ENCODE data around the gene DNAH6. TPM values are rescaled to one million over a fixed set of nuclear protein-coding genes. Genes with fewer than 3 reads are reported as not detected.

DNAH6 gene
- total RNA-seq, 4 donors from 2014 or later = 1.00 to 2.9 (median 2.1) TPM

DNA sequence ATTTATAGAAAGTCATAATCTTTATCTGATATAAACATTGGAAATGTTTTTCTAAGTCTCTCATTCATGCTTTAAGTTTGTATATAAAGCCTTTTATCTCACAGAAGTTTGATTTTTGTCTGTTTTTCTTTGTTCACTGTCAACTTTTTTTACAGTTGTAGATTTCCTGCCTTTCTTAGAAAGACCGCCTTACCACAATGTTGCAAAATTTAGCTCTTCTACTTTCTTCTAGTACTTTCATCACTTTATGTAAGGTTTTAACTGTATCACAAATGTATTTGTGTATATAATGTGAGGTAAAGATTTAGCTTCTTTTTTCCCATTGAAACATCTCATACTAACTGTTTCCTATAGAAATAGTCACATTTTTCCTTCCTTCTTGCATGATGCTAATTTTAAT is 136.1 kb downstream of the DNAH6 start:
- Histone ChIP-seq H3K4me1 (no peaks in the 10 kb centered on the region), H3K36me3 (no peaks in the 10 kb centered on the region), H3K4me3 (no peak overlapping the region), H3K27me3 (no peaks in the 10 kb centered on the region), H3K9me3 (no peaks in the 10 kb centered on the region), H3K27ac (no peak overlapping the region)
- intact Hi-C loops (cut with DNase I; ENCODE audit: low total_unique reads) = no loop called here
- no peak for TF ChIP-seq POLR2A (IDR thresholded peaks at IDR 0.05)
- TF ChIP-seq, protein P1, sequence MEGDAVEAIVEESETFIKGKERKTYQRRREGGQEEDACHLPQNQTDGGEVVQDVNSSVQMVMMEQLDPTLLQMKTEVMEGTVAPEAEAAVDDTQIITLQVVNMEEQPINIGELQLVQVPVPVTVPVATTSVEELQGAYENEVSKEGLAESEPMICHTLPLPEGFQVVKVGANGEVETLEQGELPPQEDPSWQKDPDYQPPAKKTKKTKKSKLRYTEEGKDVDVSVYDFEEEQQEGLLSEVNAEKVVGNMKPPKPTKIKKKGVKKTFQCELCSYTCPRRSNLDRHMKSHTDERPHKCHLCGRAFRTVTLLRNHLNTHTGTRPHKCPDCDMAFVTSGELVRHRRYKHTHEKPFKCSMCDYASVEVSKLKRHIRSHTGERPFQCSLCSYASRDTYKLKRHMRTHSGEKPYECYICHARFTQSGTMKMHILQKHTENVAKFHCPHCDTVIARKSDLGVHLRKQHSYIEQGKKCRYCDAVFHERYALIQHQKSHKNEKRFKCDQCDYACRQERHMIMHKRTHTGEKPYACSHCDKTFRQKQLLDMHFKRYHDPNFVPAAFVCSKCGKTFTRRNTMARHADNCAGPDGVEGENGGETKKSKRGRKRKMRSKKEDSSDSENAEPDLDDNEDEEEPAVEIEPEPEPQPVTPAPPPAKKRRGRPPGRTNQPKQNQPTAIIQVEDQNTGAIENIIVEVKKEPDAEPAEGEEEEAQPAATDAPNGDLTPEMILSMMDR (IDR thresholded peaks at IDR 0.05) = no peak
- no peak for TF ChIP-seq POLR2AphosphoS5 (IDR thresholded peaks at IDR 0.05)
- no peak for TF ChIP-seq EP300 (IDR thresholded peaks at IDR 0.05; ENCODE audit: low read depth)
- WGBS, 2 donors (ENCODE audit: low coverage in 1 of 2) = 91 to 93% methylated on average over 1 of the region's 1 CpG
- in situ Hi-C loops (cut with MboI; ENCODE audit: low pct_ligation_motif_present in 1 of 4, low pct_unique_long_range_greater_than_20kb in 1 of 4, low sequenced_read_pairs in 3 of 4) = no loop called here
- DNase-seq = no peak

DNA sequence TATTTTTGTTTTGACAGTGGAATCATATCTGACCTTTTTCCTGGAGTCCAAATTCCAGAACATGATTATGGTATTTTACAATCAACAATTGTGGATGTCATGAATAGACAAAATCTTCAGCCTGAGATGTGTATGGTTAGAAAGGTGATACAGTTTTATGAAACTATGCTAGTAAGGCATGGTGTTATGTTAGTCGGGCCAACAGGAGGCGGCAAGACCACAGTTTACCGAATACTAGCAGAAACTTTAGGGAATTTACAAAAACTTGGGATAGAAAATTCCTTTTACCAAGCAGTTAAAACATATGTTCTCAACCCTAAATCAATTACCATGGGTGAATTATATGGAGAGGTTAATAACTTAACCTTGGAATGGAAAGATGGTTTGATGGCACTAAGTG is 137.0 kb downstream of the DNAH6 start:
- H3K27me3 ChIP-seq = no peaks in the 10 kb centered on the region
- H3K4me3 ChIP-seq = no peak overlapping the region
- intact Hi-C loops (cut with DNase I; ENCODE audit: low total_unique reads) = no loop called here
- no peaks in the 10 kb centered on the region for H3K4me1 ChIP-seq
- in situ Hi-C loops (cut with MboI; ENCODE audit: low pct_ligation_motif_present in 1 of 4, low pct_unique_long_range_greater_than_20kb in 1 of 4, low sequenced_read_pairs in 3 of 4) = no loop called here
- H3K36me3 ChIP-seq = no peaks in the 10 kb centered on the region
- 91% methylated on average over 3 of the region's 3 CpGs; no CpG with 5 or more reads in 1 of the 2 donors for WGBS, 2 donors (ENCODE audit: low coverage in 1 of 2)
- H3K9me3 ChIP-seq = no peaks in the 10 kb centered on the region
- DNase-seq = no peak
- TF ChIP-seq POLR2A (IDR thresholded peaks at IDR 0.05) = no peak
- TF ChIP-seq POLR2AphosphoS5 (IDR thresholded peaks at IDR 0.05) = no peak
- TF ChIP-seq, protein P1 (IDR thresholded peaks at IDR 0.05) = no peak
- TF ChIP-seq EP300 (IDR thresholded peaks at IDR 0.05; ENCODE audit: low read depth) = no peak
- no peak overlapping the region for H3K27ac ChIP-seq

DNA sequence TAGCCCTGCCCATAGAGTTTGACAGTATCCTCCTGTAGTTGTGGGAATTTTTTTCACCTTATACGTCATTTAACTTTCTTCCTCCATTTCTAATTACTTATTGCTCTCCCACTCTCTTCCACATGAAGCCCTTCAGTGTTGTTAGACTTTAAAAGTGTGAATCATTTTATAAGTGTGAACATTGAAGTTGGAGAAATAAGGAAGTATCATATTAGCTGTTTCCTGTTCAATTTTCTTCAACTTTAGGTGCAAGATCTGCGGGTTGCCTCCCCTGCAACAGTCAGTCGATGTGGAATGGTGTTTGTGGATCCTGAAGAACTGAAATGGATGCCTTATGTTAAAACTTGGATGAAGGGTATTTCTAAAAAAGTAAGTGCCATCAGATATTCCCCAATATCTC is 138.1 kb downstream of the DNAH6 start:
- DNase-seq = no peak
- Histone ChIP-seq H3K4me3 (no peak overlapping the region), H3K9me3 (no peaks in the 10 kb centered on the region), H3K4me1 (no peaks in the 10 kb centered on the region), H3K36me3 (no peaks in the 10 kb centered on the region), H3K27ac (no peak overlapping the region), H3K27me3 (no peaks in the 10 kb centered on the region)
- intact Hi-C loops (cut with DNase I; ENCODE audit: low total_unique reads) = no loop called here
- in situ Hi-C loops (cut with MboI; ENCODE audit: low pct_ligation_motif_present in 1 of 4, low pct_unique_long_range_greater_than_20kb in 1 of 4, low sequenced_read_pairs in 3 of 4) = no loop called here
- no peak for TF ChIP-seq POLR2A (IDR thresholded peaks at IDR 0.05)
- no peak for TF ChIP-seq POLR2AphosphoS5 (IDR thresholded peaks at IDR 0.05)
- no peak for TF ChIP-seq EP300 (IDR thresholded peaks at IDR 0.05; ENCODE audit: low read depth)
- WGBS, 2 donors (ENCODE audit: low coverage in 1 of 2) = 75 to 82% methylated on average over 1 to 3 of the region's 3 CpGs

DNA sequence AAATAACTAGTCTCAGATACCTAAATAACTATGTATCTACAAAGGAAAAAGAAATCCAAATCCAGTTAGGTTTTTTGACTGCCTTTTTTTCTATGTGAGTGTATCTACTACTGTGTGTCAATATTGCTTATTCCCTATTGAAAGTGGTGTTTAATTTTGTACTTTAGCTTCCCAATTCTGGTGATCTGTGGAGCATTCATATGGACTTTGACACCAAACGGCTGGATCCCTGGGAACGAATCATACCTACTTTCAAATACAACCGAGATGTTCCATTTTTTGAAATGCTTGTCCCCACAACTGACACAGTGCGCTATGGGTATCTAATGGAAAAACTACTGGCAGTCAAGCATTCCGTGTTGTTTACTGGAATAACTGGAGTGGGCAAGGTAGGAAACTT is 152.8 kb downstream of the DNAH6 start:
- intact Hi-C loops (cut with DNase I; ENCODE audit: low total_unique reads) = no loop called here
- Histone ChIP-seq H3K4me1 (no peaks in the 10 kb centered on the region), H3K4me3 (no peak overlapping the region), H3K9me3 (no peaks in the 10 kb centered on the region), H3K27ac (no peak overlapping the region), H3K36me3 (no peaks in the 10 kb centered on the region), H3K27me3 (no peaks in the 10 kb centered on the region)
- no peak for DNase-seq
- in situ Hi-C loops (cut with MboI; ENCODE audit: low pct_ligation_motif_present in 1 of 4, low pct_unique_long_range_greater_than_20kb in 1 of 4, low sequenced_read_pairs in 3 of 4) = no loop called here
- 87% methylated on average over 5 of the region's 5 CpGs for WGBS, 2 donors (ENCODE audit: low coverage in 1 of 2)
- TF ChIP-seq POLR2A (IDR thresholded peaks at IDR 0.05) (no peak), POLR2AphosphoS5 (IDR thresholded peaks at IDR 0.05) (no peak), EP300 (IDR thresholded peaks at IDR 0.05; ENCODE audit: low read depth) (no peak)
- TF ChIP-seq, protein P1 (IDR thresholded peaks at IDR 0.05) = no peak

DNA sequence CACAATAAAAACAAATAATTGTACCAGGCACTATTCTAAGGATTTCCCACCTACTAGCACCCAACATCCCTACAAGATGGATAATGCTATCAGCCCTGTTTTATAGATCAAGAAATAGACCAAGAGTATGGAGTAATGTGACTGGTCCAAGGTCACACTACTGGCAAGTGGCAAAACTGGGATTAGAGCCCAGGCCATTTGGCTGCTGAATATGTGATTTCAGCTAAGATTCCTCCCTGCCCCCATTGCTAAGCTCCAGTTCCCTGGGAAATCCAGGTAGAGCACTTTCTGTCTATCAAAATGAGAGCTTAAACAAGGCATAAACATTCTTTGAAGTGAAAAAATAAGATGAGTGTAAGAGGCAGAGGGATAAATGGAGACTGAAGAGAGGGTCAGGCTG is 157.8 kb downstream of the DNAH6 start:
- Histone ChIP-seq H3K27me3 (no peaks in the 10 kb centered on the region), H3K36me3 (no peaks in the 10 kb centered on the region), H3K4me1 (no peaks in the 10 kb centered on the region), H3K4me3 (no peak overlapping the region), H3K9me3 (no peaks in the 10 kb centered on the region), H3K27ac (no peak overlapping the region)
- in situ Hi-C loops (cut with MboI; ENCODE audit: low pct_ligation_motif_present in 1 of 4, low pct_unique_long_range_greater_than_20kb in 1 of 4, low sequenced_read_pairs in 3 of 4) (no loop called here), intact Hi-C loops (cut with DNase I; ENCODE audit: low total_unique reads) (no loop called here)
- DNase-seq = no peak
- TF ChIP-seq POLR2AphosphoS5 (IDR thresholded peaks at IDR 0.05) (no peak), EP300 (IDR thresholded peaks at IDR 0.05; ENCODE audit: low read depth) (no peak), POLR2A (IDR thresholded peaks at IDR 0.05) (no peak)
- TF ChIP-seq, protein P1 (IDR thresholded peaks at IDR 0.05) = no peak

Data from transverse colon (tissue), 4 donors.